SHP77 (cell line): Measurements from ENCODE around the gene ITGAL.
"Not testable (repeated sequence)": the region's sequence is repeated elsewhere in the genome, so short reads cannot be mapped to it uniquely, and the experiment has no call there.

Experiments used
- DNase-seq, 2 experiments: peaks; one replicate each; lab custom pipeline; 2025; lab: John Stamatoyannopoulos, UW

The ITGAL gene

GRCh38 chr16:30457743-30458560 is 14.6 kb upstream of the ITGAL start:
- no peak for DNase-seq

DNA sequence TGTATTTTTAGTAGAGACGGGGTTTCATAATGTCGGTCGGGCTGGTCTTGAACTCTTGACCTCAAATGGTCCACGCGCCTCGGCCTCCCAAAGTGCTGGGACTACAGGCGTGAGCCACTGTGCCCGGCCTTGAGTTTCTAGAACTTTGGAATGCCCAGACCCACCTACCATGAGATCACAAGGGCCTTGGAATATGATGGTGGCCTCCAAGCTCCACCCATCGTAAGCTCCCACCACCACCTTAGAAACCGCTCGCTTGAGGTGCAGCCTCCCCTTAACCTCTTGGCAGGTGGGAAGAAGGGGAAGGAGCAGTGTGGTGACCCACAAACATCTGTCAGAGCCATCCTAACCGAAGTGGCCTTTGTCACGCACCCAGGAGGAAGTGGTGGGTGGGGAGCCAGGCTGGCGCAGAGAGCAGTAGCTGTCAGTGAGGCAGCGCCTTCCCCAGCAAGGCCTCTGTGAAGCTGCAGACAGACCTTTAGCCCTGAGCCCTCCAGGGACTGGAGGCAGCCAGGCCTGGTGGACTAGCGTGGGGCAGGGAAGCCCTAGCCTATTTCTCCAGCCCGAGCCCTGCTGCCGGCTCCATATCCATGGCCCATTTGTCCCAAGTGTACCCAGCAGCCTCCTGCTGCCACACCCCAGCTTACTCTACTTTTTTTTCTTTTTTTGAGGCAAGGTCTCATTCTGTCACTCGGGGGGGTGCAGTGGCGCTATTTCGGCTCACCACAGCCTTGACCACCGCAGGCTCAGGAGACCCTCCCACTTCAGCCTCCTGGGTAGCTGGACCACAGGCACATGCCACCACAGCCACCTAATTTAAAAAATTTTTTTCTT is 13.8 kb upstream of the ITGAL start:
- no peak for DNase-seq

DNA sequence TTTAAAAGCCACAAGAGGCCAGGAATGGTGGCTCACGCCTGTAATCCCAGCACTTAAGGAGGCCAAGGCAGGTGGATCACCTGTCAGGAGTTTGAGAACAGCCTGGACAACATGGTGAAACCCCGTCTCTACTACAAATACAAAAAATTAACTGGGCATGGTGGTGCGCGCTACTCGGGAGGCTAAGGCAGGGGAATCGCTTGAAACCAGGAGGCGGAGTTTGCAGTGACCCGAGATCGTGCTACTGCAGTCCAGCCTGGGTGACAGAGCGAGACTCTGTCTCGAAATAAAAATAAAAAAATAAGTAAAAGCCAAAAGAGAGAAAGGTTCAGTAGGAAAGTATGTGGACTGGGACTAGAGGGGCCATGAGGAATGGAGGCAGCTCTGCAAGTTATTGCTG is 13.1 kb upstream of the ITGAL start:
- no peak for DNase-seq

DNA sequence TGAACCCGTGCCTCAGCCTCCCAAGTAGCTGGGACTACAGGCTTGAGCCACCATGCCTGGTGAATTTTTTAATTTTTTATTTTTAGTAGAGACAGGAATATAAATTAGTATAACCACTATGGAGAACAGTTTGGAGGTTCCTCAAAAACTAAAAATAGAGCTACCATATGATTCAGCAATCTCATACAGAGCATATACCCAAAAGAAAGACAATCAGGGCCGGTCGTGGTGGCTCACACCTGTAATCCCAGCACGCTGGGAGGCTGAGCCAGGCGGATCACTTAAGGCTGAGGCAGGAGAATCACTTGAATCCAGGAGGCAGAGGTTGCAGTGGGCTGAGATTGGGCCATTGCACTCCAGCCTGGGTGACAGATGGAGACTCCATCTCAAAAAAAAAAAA is 11.1 kb upstream of the ITGAL start:
- DNase-seq: not testable (repeated sequence)

GRCh38 chr16:30464078-30464477 is 8.5 kb upstream of the ITGAL start:
- DNase-seq: no peak

DNA sequence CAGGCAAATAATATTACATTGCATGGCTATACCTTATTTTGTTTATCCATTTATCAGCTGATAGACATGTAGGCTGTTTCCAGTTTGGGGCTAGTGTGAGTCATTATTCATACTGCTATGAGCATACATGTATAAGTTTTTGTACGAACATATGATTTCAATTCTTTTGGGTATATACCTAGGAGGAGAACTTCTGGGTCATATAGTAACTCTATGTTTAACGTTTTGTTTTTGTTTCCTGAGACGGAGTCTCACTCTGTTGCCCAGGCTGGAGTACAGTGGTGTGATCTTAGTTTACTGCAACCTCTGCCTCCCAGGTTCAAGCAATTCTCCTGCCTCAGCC is 2.4 kb upstream of the ITGAL start:
- DNase-seq: no peak

- no peak for DNase-seq
These were observed 1.9 kb upstream of the ITGAL start for GRCh38 chr16:30470632-30470995.

- no peak for DNase-seq
These were observed 910 bp downstream of the ITGAL start for GRCh38 chr16:30473231-30474073.

DNA sequence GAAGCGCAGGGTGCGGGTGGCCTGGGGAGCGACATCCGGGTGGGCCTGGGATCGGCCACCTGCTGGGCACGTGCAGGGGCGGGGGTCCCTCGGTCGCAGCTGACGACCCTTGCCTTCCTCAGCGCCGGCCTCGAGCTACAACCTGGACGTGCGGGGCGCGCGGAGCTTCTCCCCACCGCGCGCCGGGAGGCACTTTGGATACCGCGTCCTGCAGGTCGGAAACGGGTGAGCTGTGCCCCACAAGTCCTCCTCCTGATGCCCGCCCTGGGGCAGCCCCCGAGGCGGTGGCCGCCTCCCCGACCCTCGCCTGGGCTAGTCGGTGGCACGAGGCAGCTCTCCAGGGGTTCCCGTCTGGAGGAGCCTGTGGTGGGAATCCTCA is 1.5 kb downstream of the ITGAL start:
- no peak for DNase-seq

DNA sequence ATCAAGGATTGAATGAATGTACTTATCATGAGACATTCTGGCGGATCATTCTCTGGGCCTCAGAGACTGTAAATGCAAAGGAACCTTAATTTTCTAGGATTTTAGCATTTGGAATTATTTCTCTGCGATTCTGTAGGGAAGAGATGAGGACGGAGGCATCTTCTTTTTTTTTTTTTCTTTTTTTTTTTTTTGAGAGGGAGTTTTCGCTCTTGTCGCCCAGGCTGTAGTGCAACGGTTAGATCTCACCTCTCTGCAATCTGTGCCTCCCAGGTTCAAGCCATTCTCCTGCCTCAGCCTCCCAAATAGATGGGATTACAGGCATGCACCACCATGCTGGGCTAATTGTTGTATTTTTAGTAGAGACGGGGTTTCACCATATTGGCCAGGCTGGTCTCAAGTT is 2.1 kb downstream of the ITGAL start:
- no peak for DNase-seq

- no peak for DNase-seq
These were observed 4.4 kb downstream of the ITGAL start for GRCh38 chr16:30476991-30477390.

DNA sequence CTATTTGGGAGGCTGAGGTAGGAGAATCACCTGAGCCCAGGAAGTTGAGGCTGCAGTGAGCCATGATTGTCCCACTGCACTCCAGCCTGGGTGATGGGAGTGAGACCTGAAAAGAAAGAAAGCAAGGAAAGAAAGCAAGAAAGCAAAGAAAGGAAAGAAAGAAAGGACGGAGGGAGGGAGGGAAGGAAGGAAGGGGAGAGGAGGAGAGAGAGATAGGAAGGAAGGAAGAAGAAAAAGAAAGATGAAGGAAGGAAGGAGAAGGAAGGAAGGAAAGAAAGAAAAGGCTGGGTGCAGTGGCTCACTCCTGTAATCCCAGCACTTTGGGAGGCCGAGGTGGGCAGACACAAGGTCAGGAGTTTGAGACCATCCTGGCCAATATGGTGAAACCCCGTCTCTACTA is 5.2 kb downstream of the ITGAL start:
- not testable (repeated sequence) for DNase-seq

GRCh38 chr16:30478766-30479478 is 6.4 kb downstream of the ITGAL start:
- no peak for DNase-seq

GRCh38 chr16:30481381-30481780 is 8.8 kb downstream of the ITGAL start:
- no peak for DNase-seq

DNA sequence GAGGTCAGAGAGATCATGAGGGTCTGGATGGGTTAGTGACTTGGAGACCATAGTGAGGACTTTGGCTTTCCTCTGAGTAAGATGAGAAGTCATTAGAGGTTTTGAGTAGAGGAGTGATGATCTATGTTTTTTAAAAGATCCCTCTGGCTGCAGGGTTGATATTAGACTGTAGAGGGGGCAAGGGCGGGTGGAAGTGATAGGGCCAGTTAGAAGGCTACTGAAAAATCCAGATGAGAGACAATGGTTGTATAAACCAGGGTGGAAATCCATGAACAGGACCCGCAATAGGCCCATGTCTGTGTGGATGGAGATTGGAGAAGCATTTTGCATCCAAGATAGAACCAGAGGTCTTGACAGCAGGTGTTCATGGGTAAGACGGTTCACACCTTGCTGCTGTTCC is 9.8 kb downstream of the ITGAL start:
- no peak for DNase-seq

GRCh38 chr16:30484887-30485286 is 12.3 kb downstream of the ITGAL start:
- DNase-seq: no peak

DNA sequence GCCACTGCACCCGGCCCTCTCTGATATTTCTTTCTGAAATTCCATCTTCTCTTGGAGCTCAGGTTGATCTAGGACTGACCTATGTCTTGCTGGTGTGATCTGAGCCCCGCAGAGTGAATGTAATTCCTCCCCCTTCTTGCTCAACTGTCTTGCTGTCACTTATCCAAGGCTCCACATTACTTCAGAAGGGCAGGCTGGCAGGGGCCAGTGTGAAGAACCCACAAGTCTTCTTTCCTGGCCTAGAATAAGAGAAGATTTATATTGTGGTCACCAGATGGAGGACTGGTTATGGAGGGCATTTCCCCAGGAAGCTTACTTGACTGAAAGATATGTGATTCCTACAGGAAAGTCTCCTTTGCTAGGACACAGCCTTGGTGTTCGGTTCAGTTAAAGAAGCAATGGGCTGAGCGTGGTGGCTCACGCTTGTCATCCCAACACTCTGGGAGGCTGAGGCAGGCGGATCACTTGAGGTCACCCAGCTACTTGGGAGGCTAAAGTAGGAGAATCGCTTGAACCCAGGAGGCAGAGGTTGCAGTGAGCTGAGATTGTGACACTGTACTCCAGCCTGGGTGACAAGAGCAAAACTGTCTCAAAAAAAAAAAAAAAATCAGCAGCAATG is 13.4 kb downstream of the ITGAL start:
- DNase-seq: no peak

DNA sequence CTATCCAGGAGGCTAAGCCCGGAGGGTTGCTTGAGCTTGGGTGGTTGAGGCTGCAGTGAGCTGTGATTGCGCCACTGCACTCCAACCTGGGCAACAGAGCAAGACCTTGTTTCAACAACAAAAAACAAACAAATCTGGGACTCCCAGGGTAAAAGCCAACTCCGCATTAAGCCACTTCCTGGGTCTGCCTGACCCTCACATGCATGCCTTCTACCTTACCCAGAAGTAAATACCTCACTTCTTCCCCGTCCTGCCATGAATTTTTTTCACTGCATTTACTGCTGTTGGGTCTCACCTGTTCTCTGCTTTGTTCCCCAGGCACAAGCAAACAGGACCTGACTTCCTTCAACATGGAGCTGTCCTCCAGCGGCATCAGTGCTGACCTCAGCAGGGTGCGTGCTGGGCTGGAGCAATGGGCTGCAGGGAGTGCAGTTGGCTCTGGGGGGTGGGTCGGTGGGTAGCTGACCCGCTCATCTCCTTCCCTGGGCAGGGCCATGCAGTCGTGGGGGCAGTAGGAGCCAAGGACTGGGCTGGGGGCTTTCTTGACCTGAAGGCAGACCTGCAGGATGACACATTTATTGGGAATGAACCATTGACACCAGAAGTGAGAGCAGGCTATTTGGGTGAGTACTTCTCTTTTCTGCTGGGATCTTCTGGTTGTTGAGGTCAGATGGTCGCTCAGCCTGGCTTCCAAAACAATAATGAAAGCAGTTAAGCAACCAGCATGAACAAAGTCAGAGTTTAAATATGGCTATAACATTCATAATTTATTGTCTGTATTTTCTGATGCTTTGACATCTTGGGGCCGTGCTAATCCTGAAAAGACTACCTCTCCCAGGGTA is 16.4 kb downstream of the ITGAL start:
- no peak for DNase-seq

DNA sequence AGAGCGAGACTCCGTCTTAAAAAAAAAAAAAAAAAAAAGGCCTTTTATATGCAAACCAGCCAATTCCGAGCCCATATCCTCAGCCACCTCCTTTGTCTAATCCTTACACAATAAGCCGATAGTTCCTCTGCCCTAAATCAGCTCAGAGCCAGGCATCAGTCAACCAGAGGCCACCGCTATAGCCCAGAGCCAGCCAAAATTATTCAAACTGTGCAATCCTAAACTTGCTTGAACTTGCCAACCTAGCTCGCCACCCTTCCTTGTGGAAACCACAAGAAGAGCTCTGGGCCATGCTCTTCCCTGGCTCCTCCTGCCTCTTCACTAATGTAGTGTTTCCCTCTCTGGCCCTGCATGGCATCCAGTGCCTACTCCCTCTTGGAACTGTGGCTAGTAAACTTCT is 17.7 kb downstream of the ITGAL start:
- no peak for DNase-seq

GRCh38 chr16:30491229-30491628 is 18.7 kb downstream of the ITGAL start:
- DNase-seq: no peak
